GM06990 (cell line): ENCODE results near the gene SHCBP1.
A peak's percentile ranks its signal among the peaks of the same experiment; 100 is the strongest.

Experiments
- DNase-seq: peaks from one replicate; pipeline ENCODE4 v3.0.0-alpha.2; 2011; ENCODE audit not compliant: insufficient read length; ENCODE audit errors: extremely low read depth
- H3K27me3 ChIP-seq: replicated peaks from 2 replicates; pipeline ENCODE4 v1.6.0; 2011; ENCODE audit warnings: low read length; ENCODE audit not compliant: control insufficient read depth, insufficient read depth
- H3K36me3 ChIP-seq: 2 replicates; pipeline ENCODE4 v1.5.1; 2011; ENCODE audit warnings: low read length; ENCODE audit not compliant: control insufficient read depth, insufficient read depth
- H3K4me3 ChIP-seq: replicated peaks from 2 replicates; pipeline ENCODE4 v1.5.1; 2011; ENCODE audit warnings: low read depth, mild to moderate bottlenecking, control low read depth, low read length
- TF ChIP-seq, protein P1 (sequence below): IDR thresholded peaks from 2 replicates; pipeline ENCODE4 v1.5.1; 2011; ENCODE audit warnings: low read length, control low read depth, mild to moderate bottlenecking, inconsistent platforms; ENCODE audit not compliant: insufficient read depth, poor library complexity, severe bottlenecking

The SHCBP1 gene, protein sequence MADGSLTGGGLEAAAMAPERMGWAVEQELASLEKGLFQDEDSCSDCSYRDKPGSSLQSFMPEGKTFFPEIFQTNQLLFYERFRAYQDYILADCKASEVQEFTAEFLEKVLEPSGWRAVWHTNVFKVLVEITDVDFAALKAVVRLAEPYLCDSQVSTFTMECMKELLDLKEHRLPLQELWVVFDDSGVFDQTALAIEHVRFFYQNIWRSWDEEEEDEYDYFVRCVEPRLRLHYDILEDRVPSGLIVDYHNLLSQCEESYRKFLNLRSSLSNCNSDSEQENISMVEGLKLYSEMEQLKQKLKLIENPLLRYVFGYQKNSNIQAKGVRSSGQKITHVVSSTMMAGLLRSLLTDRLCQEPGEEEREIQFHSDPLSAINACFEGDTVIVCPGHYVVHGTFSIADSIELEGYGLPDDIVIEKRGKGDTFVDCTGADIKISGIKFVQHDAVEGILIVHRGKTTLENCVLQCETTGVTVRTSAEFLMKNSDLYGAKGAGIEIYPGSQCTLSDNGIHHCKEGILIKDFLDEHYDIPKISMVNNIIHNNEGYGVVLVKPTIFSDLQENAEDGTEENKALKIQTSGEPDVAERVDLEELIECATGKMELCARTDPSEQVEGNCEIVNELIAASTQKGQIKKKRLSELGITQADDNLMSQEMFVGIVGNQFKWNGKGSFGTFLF

DNA sequence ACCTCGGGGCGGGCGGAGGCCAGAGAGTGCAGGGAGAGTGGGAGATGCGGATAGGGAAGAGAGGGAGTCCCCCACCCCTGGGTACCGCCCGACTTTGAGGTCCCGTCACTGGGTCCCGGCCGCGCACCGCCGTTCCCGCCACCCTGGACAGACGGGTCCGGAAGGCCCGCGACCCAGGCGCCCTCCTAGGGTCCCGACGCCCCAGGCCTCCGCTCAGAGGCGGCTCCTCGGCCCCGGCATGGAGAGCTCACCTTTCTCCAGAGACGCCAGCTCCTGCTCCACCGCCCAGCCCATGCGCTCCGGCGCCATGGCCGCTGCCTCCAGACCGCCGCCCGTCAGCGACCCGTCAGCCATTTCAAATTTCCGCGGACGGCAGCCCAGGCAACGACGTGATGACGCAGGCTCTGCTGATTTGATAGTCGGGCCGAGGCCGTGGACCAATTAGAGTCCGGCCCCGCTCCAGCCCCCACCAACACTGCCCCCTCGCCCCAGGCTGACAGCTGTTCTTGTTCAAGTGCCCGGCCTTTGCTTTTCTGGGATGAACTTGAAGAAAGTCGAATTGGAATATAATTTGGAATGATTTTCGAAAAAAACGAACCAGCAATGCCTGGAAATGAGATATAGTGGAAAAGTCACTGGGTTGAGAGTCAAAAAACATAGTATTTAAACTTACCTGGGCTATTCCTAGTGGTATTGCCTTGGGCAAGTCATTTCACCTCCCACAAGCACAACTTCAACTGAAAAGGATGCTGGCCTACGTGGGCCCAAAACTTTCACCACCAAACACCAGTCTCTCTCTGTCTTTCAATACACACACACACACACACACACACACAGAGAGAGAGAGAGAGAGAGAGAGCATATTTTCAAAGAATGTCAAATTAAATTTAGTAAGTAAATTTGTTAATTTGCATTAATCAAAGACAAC lies at the start of gene SHCBP1:
TSS of gene SHCBP1 (minus strand) at position 374 of the 928 bp plus-strand sequence. CDS start at position 354, 20 bp downstream.
- H3K27me3 ChIP-seq, result no peaks in the 10 kb centered on the region
- DNase-seq, result peak; percentile 87
- TF ChIP-seq, protein P1, sequence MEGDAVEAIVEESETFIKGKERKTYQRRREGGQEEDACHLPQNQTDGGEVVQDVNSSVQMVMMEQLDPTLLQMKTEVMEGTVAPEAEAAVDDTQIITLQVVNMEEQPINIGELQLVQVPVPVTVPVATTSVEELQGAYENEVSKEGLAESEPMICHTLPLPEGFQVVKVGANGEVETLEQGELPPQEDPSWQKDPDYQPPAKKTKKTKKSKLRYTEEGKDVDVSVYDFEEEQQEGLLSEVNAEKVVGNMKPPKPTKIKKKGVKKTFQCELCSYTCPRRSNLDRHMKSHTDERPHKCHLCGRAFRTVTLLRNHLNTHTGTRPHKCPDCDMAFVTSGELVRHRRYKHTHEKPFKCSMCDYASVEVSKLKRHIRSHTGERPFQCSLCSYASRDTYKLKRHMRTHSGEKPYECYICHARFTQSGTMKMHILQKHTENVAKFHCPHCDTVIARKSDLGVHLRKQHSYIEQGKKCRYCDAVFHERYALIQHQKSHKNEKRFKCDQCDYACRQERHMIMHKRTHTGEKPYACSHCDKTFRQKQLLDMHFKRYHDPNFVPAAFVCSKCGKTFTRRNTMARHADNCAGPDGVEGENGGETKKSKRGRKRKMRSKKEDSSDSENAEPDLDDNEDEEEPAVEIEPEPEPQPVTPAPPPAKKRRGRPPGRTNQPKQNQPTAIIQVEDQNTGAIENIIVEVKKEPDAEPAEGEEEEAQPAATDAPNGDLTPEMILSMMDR, result no peak
- H3K36me3 ChIP-seq, result peaks cover 2% of the 10 kb centered on the region
- peak within 1 kb of the TSS; percentile 74 for H3K4me3 ChIP-seq

DNA sequence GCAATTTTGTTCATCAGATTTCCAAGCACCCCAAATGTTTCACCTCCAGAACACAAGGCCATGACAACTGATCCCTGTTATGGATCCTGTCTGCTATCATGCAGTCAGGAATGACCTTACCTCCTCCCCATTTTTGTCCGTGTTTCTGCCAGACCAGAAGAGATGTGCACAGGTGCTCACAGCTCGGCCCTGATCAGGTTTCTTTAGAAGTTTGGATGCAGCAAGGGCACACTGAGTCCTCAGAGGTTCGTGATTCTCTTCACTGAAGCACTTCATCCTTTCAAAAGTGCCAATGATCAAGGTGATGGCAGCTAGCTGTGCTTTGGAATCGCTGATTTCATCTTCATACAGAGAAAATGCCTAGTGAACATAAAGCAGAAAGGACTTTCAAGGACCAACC lies 40.9 kb upstream of the SHCBP1 start:
- Histone ChIP-seq H3K27me3 (no peaks in the 10 kb centered on the region), H3K4me3 (no peak overlapping the region), H3K36me3 (peaks cover 9% of the 10 kb centered on the region)
- TF ChIP-seq, protein P1, result no peak
- no peak for DNase-seq

DNA sequence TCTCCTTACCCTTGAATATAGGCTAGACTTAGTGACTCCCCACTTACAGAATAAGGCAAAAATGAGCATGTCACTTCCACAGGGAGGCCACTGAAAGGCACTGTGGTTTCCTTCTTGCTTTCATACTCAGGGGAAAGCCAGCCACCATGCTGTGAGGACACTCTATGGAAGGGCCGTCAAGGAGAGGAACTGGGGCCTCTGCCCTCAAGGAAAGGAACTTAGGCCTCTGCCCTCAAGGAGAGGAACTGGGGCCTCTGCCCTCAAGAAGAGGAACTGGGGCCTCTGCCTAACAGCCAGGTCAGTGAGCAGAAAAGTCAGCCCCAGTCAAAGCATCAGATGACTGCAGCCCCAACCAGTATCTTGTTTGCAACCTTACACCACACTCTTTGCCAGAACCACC lies 37.7 kb upstream of the SHCBP1 start:
- DNase-seq, result peak; percentile 51
- peaks cover 9% of the 10 kb centered on the region for H3K36me3 ChIP-seq
- no peak overlapping the region for H3K4me3 ChIP-seq
- no peaks in the 10 kb centered on the region for H3K27me3 ChIP-seq
- TF ChIP-seq, protein P1, result no peak

DNA sequence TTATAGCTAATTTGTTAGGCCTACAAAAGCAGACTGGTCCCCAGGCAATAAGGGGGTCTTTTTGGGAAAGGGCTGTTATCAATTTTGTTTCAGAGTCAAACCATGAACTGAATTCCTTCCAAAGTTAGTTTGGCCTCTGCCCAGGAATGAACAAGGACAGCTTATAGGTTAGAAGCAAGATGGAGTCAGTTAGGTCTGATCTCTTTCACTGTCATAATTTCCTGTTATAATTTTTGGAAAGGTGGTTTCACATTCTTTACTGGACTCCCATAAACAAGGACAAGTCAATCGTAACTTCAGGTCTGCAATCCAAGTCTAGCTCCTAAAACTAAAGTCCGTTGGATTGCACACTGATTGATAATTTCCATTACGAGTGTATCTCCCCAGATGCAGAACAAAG lies 30.1 kb upstream of the SHCBP1 start:
- Histone ChIP-seq H3K27me3 (no peaks in the 10 kb centered on the region), H3K36me3 (no peaks in the 10 kb centered on the region), H3K4me3 (no peak overlapping the region)
- no peak for DNase-seq
- TF ChIP-seq, protein P1, result no peak

DNA sequence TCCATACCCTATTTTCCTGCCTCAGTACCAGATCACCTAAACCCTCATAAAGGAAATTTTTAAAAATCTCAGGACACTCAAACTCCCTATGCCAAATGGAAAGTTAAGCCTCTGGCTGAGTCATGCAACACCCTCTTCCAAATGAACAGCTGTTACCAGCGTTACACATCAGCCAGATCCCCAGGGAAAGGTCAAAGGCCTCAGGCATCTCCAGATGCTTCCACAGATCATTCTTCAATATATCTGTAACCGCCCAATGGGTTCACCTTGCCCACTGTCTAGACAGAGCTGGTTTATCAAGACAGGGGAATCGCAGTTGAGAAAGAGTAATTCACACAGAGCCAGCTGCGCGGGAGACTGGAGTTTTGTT lies 29.1 kb upstream of the SHCBP1 start:
- H3K36me3 ChIP-seq, result no peaks in the 10 kb centered on the region
- H3K4me3 ChIP-seq, result no peak overlapping the region
- TF ChIP-seq, protein P1, result no peak
- no peak for DNase-seq
- no peaks in the 10 kb centered on the region for H3K27me3 ChIP-seq
